OCI-M1 (cell line): ENCODE measurements around the gene MAPT.
A peak's percentile ranks its signal among the peaks of the same experiment; 100 is the strongest.

Experiments used
- DNase-seq: peaks from one replicate; lab custom pipeline; 2025; lab: John Stamatoyannopoulos, UW

The MAPT gene

DNA sequence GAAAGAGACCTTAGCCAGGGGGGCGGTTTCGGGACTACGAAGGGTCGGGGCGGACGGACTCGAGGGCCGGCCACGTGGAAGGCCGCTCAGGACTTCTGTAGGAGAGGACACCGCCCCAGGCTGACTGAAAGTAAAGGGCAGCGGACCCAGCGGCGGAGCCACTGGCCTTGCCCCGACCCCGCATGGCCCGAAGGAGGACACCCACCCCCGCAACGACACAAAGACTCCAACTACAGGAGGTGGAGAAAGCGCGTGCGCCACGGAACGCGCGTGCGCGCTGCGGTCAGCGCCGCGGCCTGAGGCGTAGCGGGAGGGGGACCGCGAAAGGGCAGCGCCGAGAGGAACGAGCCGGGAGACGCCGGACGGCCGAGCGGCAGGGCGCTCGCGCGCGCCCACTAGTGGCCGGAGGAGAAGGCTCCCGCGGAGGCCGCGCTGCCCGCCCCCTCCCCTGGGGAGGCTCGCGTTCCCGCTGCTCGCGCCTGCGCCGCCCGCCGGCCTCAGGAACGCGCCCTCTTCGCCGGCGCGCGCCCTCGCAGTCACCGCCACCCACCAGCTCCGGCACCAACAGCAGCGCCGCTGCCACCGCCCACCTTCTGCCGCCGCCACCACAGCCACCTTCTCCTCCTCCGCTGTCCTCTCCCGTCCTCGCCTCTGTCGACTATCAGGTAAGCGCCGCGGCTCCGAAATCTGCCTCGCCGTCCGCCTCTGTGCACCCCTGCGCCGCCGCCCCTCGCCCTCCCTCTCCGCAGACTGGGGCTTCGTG is at the start of gene MAPT:
TSS of gene MAPT (plus strand) at position 533 of the 763 bp plus-strand sequence. CDS start 67,784 bp downstream, outside the sequence.
- DNase-seq, result peak; percentile 94

DNA sequence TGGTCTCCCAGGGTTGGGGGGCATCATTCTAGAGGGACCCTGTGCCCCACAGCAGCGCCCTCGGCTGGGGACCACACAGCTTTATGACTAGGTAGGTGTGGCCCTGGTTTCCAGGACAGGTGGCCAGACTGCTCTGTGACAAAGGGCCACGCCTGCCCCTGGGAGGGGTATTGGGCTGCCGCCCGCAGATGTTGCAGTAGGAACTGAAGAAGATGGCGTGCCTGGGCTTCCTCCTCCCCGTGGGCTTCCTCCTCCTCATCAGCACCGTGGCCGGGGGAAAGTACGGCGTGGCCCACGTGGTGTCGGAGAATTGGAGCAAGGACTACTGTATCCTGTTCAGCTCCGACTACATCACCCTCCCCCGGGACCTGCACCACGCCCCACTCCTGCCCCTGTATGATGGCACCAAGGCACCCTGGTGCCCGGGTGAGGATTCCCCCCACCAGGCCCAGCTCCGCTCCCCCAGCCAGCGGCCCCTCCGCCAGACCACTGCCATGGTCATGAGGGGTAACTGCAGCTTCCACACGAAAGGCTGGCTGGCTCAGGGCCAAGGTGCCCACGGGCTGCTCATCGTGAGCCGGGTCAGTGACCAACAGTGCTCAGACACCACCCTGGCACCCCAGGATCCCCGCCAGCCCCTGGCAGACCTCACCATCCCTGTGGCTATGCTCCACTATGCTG is 49.5 kb upstream of the MAPT start, which contains the start of gene SPPL2C:
TSS of gene SPPL2C (plus strand) at position 187 of the 681 bp plus-strand sequence. CDS start at position 213, 26 bp downstream.
- no peak for DNase-seq

DNA sequence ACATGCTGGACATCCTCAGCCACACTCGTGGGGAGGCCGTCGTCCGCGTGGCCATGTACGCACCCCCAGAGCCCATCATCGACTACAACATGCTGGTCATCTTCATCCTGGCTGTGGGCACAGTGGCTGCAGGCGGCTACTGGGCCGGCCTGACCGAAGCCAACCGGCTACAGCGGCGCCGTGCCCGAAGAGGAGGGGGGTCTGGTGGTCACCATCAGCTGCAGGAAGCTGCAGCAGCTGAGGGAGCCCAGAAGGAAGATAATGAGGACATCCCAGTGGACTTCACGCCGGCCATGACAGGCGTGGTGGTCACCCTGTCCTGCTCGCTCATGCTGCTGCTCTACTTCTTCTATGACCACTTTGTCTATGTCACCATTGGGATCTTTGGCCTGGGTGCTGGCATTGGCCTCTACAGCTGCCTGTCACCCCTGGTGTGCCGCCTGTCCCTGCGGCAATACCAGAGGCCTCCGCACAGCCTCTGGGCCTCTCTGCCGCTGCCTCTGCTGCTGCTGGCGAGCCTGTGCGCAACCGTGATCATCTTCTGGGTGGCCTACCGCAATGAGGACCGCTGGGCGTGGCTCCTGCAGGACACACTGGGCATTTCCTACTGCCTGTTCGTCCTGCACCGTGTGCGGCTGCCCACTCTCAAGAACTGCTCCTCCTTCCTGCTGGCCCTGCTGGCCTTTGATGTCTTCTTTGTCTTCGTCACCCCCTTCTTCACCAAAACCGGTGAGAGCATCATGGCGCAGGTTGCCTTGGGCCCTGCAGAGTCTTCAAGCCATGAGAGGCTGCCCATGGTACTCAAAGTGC is 48.8 kb upstream of the MAPT start:
- DNase-seq, result no peak

DNA sequence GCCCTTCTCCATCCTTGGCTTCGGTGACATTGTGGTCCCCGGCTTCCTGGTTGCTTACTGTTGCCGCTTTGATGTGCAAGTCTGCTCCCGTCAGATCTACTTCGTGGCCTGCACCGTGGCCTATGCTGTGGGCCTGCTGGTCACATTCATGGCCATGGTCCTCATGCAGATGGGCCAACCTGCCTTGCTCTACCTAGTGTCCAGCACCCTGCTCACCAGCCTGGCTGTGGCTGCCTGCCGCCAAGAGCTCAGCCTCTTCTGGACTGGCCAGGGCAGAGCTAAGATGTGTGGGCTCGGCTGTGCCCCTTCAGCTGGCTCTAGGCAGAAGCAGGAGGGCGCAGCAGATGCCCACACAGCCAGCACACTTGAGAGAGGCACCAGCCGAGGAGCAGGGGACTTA is 48.1 kb upstream of the MAPT start:
- no peak for DNase-seq

DNA sequence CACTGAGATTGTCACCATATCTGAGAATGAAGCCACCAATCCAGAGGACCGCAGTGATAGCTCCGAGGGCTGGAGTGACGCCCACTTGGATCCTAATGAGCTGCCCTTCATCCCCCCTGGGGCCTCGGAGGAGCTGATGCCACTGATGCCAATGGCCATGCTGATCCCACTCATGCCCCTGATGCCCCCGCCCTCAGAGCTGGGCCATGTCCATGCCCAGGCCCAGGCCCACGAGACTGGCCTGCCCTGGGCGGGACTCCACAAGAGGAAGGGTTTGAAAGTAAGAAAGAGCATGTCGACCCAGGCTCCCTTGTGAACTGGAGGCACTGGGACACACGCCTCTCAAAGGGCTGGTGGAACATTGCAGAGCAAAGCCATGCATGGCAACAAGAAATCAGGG is 47.7 kb upstream of the MAPT start:
- DNase-seq, result no peak

DNA sequence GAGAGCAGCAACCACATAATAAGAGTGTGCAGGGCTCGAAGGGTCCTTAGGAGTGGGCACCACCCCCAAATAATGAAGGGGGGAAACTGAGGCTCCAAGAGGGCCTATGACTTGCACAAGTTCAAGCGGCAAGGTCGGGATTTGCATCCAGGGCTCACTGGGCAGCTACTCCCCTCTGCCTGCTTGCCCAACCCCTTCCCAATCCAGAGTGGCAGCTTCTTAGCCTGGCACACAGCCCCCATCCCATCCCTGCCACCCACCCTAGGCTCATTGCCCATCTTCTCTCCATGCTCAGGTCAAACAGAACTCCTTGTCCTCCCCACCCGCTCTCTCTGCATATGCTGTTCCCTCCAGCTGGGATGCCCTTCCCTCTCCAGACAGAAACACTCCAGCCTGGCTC is 47.3 kb upstream of the MAPT start:
- DNase-seq, result no peak

DNA sequence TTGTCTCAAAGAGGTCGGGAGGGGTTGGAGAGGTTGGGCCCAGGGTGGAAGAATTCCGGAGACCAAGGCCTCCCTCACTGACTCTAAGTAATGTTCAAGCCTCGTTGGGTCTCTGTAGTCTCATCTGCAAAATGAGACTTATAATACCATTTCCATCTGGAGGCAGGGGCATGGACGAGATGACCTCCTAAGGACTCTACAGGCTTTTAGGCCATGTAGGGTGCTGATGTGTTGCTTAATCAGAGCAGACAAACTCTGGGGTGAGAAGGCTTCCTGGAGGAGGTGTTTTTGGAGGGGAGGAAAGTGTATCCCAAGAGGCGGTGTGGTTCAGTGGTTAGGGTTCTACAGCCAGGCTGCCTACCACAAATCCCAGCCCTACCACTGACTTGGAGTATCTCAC is 46.6 kb upstream of the MAPT start:
- DNase-seq, result no peak

DNA sequence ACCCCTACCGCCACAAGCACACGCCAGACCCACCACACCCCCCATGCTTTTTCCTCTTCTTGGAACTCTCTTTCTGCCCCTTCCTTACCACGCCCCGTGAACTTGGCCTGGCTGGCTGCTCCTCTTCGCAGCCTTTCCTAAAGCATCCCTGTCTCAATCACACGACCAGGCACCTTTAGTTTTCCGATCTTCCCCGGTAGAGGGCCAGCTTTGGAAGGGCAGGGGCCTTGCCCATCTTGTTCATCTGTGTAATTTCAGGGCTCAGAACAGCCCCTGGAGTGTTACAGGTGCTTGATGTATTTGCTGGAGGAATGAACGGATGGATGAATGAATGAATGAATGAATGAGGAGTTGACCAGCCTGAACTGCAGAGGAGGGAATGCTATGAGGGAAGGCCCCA is 45.9 kb upstream of the MAPT start:
- no peak for DNase-seq

DNA sequence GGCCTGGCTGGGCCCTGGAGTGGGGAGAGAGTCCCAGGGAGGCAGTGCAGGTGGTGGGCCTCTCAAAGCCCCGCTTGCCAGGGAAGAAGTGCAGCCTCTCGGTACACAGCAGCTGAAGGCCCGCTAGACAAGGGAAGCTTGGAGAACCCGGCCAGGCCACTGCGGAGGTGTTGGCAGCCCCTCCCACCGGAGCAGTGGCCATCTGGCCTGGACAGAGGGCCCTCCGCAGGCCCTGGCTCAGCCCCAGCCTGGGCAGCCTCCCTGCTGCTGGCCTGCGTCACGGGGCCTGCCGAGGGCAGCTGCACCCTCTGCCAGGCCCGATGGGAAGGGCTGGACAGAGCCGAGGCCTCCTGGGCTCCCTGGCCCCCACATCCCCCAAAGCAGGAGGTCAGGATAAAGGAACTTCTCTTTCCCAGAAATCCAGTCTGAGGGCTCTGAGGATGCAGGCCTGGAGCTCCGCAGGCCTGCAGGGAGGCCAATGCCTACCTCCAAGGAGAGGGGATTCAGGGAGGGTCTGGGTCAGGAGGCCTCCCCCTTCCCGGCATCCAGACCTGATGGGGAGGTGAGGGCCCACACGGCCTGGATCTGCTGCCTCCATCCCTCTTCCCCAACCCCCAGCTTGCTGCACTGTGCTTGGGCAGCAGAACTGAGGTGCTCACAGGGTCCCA is 45.4 kb upstream of the MAPT start:
- no peak for DNase-seq

DNA sequence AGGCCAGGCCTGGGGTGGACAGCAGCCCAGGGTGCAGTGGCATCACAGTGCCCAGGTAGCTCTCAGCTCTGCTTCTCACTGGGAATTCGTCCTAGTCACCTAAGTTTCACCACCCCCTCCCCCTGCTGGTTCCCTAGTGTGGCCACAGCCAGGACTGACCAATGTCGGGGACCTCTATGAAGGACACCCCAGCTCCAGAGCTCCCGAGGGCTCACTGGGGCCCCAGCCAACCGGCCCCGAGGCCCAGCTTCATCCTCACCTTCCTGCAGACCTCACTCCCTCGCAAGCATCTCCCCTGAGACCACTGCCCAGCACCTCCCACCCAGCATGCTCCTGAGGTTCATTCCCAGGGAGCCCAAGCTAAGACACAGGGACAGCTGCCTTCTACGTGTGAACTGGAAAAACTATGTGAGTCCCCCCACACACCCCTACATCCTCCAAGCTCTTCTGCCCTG is 44.8 kb upstream of the MAPT start:
- DNase-seq, result no peak

DNA sequence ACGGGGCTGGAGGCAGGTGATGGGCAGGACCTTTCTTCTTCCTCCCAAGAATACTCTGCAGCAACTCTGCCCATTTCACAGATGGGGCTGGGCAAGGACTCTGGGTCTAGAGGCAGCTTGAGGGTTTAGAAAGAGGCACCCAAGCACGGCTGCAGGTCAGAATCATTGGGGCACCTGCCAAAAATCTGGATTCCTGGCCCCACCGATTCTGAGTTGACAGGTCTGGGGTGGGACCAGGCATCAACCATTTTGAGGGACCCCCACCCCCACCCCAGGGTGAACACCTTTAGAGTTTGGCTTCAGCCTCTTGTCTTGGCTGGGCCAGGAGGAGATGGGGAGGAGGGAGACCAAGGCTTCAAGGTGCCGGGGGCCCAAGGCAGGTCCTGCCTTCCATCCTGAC is 44.3 kb upstream of the MAPT start:
- no peak for DNase-seq

DNA sequence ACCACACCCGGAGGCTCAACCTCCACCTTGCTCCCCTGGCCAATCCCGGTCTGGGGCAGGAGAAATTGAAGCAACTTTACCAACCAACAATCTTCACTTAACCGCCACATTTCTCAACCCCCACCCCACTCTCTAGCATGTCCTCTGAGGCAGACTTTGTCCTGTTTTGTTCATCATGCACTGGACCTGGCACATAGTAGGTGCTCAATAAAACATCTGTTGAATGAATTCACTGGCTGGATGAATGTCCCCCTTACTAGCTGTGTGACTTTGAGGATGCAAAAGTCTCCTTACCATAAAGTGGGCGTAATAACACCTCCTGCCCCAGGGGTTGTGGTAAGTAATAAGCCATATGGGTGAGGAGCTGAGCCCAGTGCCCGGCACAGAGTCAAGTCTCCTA is 43.9 kb upstream of the MAPT start:
- no peak for DNase-seq

DNA sequence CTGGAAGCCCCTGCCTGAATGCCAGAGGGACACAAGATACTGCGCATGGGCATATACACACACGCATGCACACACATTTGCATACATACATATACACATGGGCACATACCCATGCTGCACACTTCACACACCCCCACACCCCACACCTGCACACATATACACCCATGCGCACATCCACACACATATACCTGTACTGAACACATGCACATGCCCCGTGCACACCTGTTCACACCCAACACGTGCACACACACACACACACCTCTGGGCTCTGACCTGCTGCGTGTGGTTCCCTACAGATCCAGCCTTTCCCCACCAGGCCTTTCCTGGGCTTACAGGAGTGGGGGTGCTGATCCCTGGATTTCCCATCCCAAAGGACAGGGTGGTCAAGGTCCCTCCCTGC is 43.3 kb upstream of the MAPT start:
- no peak for DNase-seq

DNA sequence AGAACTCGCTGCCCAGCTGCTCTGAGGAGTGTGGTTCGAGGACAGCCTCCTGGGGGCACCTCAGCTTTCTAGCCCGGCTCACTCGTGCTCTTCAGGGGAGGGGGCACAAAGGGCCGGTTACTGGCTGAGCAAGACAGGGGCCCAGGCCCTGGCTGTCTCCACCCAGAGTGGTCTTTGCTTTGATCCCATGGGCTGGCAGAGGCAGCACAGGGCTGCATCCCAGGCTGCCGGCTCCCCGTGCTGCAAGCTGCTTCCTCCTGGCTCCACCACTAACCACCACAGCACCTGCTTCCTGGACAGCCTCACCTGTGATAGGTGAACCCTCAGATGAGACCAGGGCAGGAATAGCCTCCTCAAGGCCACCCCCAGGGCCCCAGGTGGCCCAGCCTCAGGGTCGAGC is 42.9 kb upstream of the MAPT start:
- DNase-seq, result no peak

DNA sequence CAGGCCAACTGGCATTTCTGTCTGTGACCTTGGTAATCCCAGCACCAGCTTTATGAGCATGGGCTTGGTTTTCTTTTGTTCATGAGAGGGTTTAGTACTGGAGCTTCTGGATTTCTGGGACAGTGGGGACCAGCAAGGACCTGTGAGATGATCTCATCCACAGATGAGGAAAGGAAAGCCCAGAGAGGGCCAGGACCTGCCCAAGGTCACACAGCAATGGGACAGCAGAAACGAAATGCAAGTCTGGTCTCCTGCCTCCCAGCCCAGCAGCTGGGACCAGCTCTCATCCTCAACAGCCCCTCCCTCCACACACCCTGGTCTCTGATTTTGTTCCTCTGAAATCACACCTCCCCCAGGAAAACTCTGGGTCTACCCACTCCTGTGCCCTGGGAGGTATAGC is 42.5 kb upstream of the MAPT start:
- DNase-seq, result no peak

DNA sequence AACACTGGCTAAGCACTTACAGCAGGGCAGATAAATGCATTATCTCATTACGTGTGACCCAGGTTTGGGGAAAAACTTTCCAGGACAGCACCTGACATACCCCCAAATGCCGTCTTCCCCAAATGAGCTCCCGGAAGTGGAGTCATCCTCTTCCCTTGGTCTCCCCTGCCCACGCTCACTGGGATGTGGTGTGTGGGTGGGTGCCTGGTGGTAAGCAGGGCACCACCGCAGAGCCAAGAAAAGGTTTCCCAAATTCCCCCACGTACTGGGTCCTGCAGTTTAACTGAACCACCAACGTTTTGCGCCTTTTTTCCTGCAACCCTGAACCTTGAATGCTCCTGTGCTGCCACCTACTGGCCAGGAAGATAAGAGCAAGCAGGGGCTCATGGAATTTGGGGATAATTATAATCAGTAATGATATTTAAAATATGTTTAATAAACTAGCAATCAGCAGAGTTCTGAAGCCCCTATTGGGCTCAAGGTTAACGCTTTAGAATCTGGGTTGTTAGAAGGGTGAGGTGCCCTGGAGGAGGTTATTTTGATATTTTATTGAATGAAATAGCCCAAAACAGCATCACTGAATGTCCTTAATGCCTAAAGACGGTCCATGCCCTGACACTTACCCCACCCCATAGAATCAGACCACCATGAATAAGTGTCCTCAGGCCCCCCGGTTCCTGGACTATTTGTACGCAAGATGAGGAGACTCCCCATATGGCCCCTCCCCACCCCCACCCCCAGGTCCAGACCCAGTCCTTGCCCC is 41.6 kb upstream of the MAPT start:
- peak; percentile 69 for DNase-seq

DNA sequence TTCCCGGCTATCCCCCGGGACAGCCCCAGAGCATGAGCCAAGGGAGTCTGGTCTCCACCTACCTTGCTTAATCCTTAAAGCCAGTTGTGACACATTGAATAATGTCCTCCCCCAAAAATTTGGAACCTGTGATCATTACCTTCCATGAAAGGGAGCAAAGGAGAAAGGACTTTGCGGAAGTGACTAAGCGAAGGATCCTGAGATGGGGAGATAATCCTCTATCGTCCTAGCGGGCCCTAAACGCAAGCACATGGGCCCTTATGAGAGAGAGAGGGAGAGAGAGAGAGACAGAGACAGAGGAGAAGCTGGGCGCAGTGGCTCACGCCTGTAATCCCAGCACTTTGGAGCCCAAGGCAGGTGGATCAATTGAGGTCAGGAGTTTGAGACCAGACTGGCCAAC is 40.1 kb upstream of the MAPT start:
- no peak for DNase-seq

DNA sequence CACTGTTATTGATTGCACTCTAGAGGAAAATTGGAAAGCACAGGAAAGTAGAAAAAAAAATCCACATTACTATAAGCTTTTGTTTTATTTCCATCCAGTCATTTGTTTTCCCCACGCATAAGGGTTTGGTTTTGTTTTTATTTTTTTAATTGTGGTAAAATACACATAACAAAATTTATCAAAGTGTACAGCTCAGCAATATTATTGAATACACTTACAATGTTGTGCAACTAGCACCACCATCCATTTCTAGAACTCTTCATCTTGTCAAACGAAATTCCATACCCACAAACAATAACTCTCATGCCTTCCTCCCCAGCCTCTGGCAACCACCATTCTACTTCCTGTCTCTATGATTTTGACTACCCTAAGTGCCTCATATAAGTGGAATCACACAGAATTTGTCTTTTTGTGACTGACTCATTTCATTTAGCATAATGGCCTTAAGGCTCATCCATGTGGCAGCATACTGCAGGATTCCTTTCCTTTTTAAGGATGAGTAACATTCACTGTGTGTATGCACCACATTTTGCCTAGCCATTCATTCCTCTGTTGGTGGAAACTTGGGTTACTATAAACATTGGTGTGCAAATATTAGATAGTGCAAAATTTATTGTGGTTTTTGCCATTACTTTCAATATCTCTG is 38.5 kb upstream of the MAPT start:
- DNase-seq, result no peak

DNA sequence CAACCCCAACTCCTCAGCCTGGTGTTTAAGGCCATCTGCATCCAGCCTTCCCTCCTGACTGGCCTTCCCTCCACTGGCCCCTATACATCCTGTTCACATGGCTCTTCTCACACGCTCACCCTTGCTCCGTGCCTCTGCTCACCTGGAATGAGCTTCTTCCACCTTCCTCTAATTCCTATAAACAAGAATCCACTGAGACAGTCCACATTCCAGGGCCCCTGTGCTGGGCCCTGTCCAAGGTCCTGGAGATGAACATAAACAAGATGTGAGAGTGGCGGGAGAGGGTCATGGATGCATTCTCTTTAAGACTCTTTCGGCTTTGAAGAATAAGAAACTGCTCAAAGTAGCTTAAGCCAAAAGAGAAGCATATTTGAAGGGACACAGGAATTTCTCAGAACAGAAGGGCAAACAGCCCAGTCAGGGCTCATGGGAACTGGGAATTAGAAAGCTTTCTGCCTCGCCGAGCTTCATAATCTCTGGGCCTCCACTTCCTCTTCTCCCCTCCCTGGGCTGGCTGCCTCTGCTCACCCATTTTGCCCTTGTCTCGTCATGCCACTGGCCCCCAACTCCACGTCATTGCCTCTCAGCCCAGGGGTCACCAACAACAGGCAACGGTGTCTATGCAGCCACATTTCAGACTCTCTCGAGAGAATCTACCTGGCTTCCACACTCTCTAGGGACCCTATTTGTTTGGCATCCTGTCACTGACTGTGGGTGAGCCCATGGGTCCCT is 36.2 kb upstream of the MAPT start:
- peak; percentile 26 for DNase-seq

DNA sequence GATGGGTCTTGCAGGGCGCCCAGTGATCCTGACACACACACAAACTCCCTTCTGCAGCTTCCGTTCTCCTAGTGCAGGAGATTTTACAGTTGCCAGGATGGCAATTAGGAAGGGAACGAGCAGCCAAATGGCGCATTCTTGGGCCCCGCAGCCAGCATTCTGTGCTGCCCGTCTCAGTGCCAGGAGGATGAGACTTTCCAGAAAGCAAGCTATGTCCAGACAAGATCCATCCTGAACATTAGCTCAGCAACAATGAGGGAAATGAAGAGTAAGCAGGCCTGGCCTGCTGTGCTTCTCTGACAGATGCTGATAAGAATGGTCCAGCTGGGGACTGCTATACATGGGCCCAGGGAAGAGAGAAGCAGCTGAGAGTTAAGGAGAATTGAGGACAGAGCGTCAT is 33.2 kb upstream of the MAPT start:
- DNase-seq, result no peak
